H1 (cell line): ENCODE results near the gene MCF2L. TPM values are rescaled to one million over a fixed set of nuclear protein-coding genes. Genes with fewer than 3 reads are reported as not detected.

Experiments
- CTCF ChIA-PET: fragments of 300-600 bp; sonication (Branson Sonifier 250); formaldehyde crosslinking; loops from one replicate; lab custom pipeline; 2021; ENCODE audit not compliant: partially characterized antibody; lab: Charles Lee
- POLR2A ChIA-PET: fragments of 300-600 bp; sonication (Branson Sonifier 250); formaldehyde crosslinking; loops from one replicate; lab custom pipeline; 2021; ENCODE audit warnings: inconsistent platforms; ENCODE audit not compliant: partially characterized antibody; lab: Charles Lee
- DNase-seq, 2 experiments: peaks; one replicate each; pipeline versions ENCODE4 v3.0.0 to v3.0.0-alpha.2; 2010 to 2022; ENCODE audit warnings: low spot score in 2 of 2, low read depth in 1 of 2, mixed read lengths in 1 of 2
- FAIRE-seq: peaks from 2 replicates; lab custom pipeline; 2011; peaks lifted over from hg19 to GRCh38; lab: Jason Lieb, UNC
- H2AFZ ChIP-seq: 2 replicates; pipeline ENCODE4 v1.8.1; 2012; ENCODE audit warnings: low read length, inconsistent platforms
- H2AK5ac ChIP-seq: 2 replicates; pipeline ENCODE4 v1.6.1; 2013; ENCODE audit warnings: low read depth, low read length
- H2BK120ac ChIP-seq: replicated peaks from 2 replicates; pipeline ENCODE3; 2013; ENCODE audit warnings: low read depth, low read length, inconsistent platforms
- H2BK12ac ChIP-seq: 2 replicates; pipeline ENCODE4 v1.6.1; 2013; ENCODE audit warnings: low read depth, low read length
- H2BK15ac ChIP-seq: 2 replicates; pipeline ENCODE4 v1.6.1; 2013; ENCODE audit warnings: low read length
- H2BK20ac ChIP-seq: 2 replicates; pipeline ENCODE4 v1.6.1; 2013; ENCODE audit warnings: low read length
- H2BK5ac ChIP-seq: 2 replicates; pipeline ENCODE4 v1.6.1; 2013; ENCODE audit warnings: low read depth, low read length
- H3K14ac ChIP-seq: 2 replicates; pipeline ENCODE4 v1.6.1; 2013; ENCODE audit warnings: inconsistent platforms; ENCODE audit not compliant: insufficient read length
- H3K18ac ChIP-seq: 2 replicates; pipeline ENCODE4 v1.6.1; 2013; ENCODE audit warnings: low read length; ENCODE audit errors: extremely low read depth
- H3K23ac ChIP-seq: 2 replicates; pipeline ENCODE4 v1.6.1; 2013; ENCODE audit warnings: inconsistent platforms; ENCODE audit not compliant: insufficient read length
- H3K23me2 ChIP-seq: 2 replicates; pipeline ENCODE4 v1.6.1; 2013; ENCODE audit warnings: low read depth, low read length
- H3K27ac ChIP-seq: 2 replicates; pipeline ENCODE4 v1.6.1; 2011; ENCODE audit warnings: low read depth, low read length, inconsistent platforms
- H3K27me3 ChIP-seq, 4 experiments: replicated peaks in 1 of 4; 1 replicate in 1 of 4; 2 replicates in 3 of 4; pipeline versions ENCODE4 v1.6.1 to v1.8.1; 2011 to 2013; ENCODE audit warnings: low read length in 3 of 4, mild to moderate bottlenecking in 3 of 4, inconsistent platforms in 2 of 4, mixed read lengths in 2 of 4, moderate library complexity in 1 of 4; ENCODE audit not compliant: control insufficient read depth in 3 of 4, insufficient read depth in 3 of 4; ENCODE audit errors: extremely low read depth in 1 of 4
- H3K36me3 ChIP-seq, 4 experiments: 2 replicates each; pipeline versions ENCODE4 v1.6.1 to v1.8.1; 2011 to 2013; ENCODE audit warnings: mild to moderate bottlenecking in 4 of 4, low read length in 3 of 4, moderate library complexity in 2 of 4, control low read depth in 1 of 4, inconsistent platforms in 1 of 4; ENCODE audit not compliant: insufficient read depth in 4 of 4, control insufficient read depth in 2 of 4
- H3K4ac ChIP-seq: replicated peaks from 2 replicates; pipeline ENCODE3; 2013; ENCODE audit warnings: low read length, low read depth, mixed read lengths, inconsistent platforms; ENCODE audit not compliant: insufficient read length
- H3K4me1 ChIP-seq, 4 experiments: replicated peaks in 1 of 4; 1 replicate in 1 of 4; 2 replicates in 3 of 4; pipeline versions ENCODE4 v1.6.1 to v1.8.1; 2011 to 2013; ENCODE audit warnings: low read length in 3 of 4, inconsistent platforms in 2 of 4, mixed read lengths in 1 of 4; ENCODE audit not compliant: insufficient read depth in 4 of 4, control insufficient read depth in 3 of 4
- H3K4me2 ChIP-seq, 2 experiments: 2 replicates each; pipeline versions ENCODE4 v1.6.1 to v1.8.1; 2011 to 2013; ENCODE audit warnings: low read depth in 2 of 2, low read length in 2 of 2, control low read depth in 1 of 2, inconsistent platforms in 1 of 2, mild to moderate bottlenecking in 1 of 2; ENCODE audit not compliant: insufficient read depth in 1 of 2
- H3K4me3 ChIP-seq, 4 experiments: fragments of 200-600, 300-600 bp in 1 of 4; sonication (generic), shearing (Covaris generic), sonication (Bioruptor Twin) in 1 of 4; 2 replicates each; pipeline versions ENCODE4 v1.5.1 to v1.8.1; 2011 to 2016; ENCODE audit warnings: low read length in 4 of 4, low read depth in 3 of 4, control low read depth in 2 of 4, inconsistent platforms in 2 of 4, mild to moderate bottlenecking in 2 of 4, mixed read lengths in 1 of 4, moderate library complexity in 1 of 4; ENCODE audit not compliant: insufficient read depth in 2 of 4; ENCODE audit errors: extremely low read depth in 1 of 4
- H3K56ac ChIP-seq: replicated peaks from 2 replicates; pipeline ENCODE3; 2013; ENCODE audit warnings: low read depth, mild to moderate bottlenecking, mixed read lengths, low read length, inconsistent platforms; ENCODE audit not compliant: insufficient read length
- H3K79me1 ChIP-seq: 2 replicates; pipeline ENCODE4 v1.6.1; 2013; ENCODE audit warnings: low read depth, low read length, control low read depth
- H3K79me2 ChIP-seq, 2 experiments: 2 replicates each; pipeline versions ENCODE4 v1.6.1 to v1.8.1; 2012 to 2013; ENCODE audit warnings: low read length in 2 of 2, mild to moderate bottlenecking in 2 of 2, inconsistent platforms in 1 of 2; ENCODE audit not compliant: insufficient read depth in 2 of 2, control insufficient read depth in 1 of 2
- H3K9ac ChIP-seq, 4 experiments: replicated peaks in 1 of 4; 1 replicate in 1 of 4; 2 replicates in 3 of 4; pipeline versions ENCODE4 v1.6.1 to v1.8.1; 2011 to 2013; ENCODE audit warnings: low read depth in 3 of 4, low read length in 3 of 4, control low read depth in 2 of 4, mild to moderate bottlenecking in 2 of 4, moderate library complexity in 2 of 4, inconsistent platforms in 1 of 4; ENCODE audit errors: extremely low read depth in 1 of 4
- H3K9me3 ChIP-seq, 2 experiments: 2 replicates each; pipeline versions ENCODE4 v1.6.1 to v1.8.1; 2012 to 2013; ENCODE audit warnings: mild to moderate bottlenecking in 2 of 2, moderate library complexity in 2 of 2, control low read depth in 1 of 2, inconsistent platforms in 1 of 2, low read depth in 1 of 2, low read length in 1 of 2, mixed read lengths in 1 of 2; ENCODE audit not compliant: insufficient read depth in 2 of 2
- H4K20me1 ChIP-seq, 2 experiments: replicated peaks in 1 of 2; 2 replicates each; pipeline versions ENCODE3 to v1.8.1; 2011 to 2013; ENCODE audit warnings: inconsistent platforms in 2 of 2, low read length in 2 of 2, mild to moderate bottlenecking in 1 of 2; ENCODE audit not compliant: insufficient read depth in 2 of 2, control insufficient read depth in 1 of 2
- H4K5ac ChIP-seq: 2 replicates; pipeline ENCODE4 v1.6.1; 2013; ENCODE audit warnings: low read length, low read depth, mixed read lengths, inconsistent platforms; ENCODE audit not compliant: insufficient read length
- H4K8ac ChIP-seq: 2 replicates; pipeline ENCODE4 v1.8.0; 2013; ENCODE audit warnings: mild to moderate bottlenecking, moderate library complexity, low read length, inconsistent platforms; ENCODE audit not compliant: insufficient read depth; ENCODE audit errors: extremely low read depth
- H4K91ac ChIP-seq: replicated peaks from 2 replicates; pipeline ENCODE3; 2013; ENCODE audit warnings: low read length, mixed read lengths, inconsistent platforms; ENCODE audit not compliant: insufficient read length
- BACH1 ChIP-seq: IDR thresholded peaks from 2 replicates; pipeline ENCODE4 v1.6.1; 2012; ENCODE audit warnings: low read length, improper control_type of control experiment
- CBX5 ChIP-seq: fragments of 300-800, 300-1000 bp; sonication (generic); IDR thresholded peaks from 2 replicates; pipeline ENCODE4 v1.7.1; 2016; ENCODE audit warnings: antibody characterized with exemption, low read length, low read depth
- CHD2 ChIP-seq: IDR thresholded peaks from 2 replicates; pipeline ENCODE4 v1.6.1; 2012; ENCODE audit warnings: low read length, improper control_type of control experiment
- EZH2 ChIP-seq: fragments of 200-600 bp; sonication (generic); IDR thresholded peaks from 2 replicates; pipeline ENCODE4 v1.7.1; 2012; ENCODE audit warnings: low read depth, mild to moderate bottlenecking, moderate library complexity, low read length, inconsistent platforms; ENCODE audit not compliant: severe bottlenecking
- GABPA ChIP-seq: IDR thresholded peaks from 2 replicates; pipeline ENCODE4 v1.6.1; 2011; ENCODE audit warnings: mild to moderate bottlenecking, low read length, moderate library complexity, borderline replicate concordance; ENCODE audit not compliant: insufficient read depth
- JUND ChIP-seq: IDR thresholded peaks from 2 replicates; pipeline ENCODE4 v1.6.1; 2011; ENCODE audit warnings: mild to moderate bottlenecking, improper control_type of control experiment, low read length
- NRF1 ChIP-seq: IDR thresholded peaks from 2 replicates; pipeline ENCODE4 v1.6.1; 2011; ENCODE audit warnings: mild to moderate bottlenecking, low read depth, low read length, improper control_type of control experiment
- POLR2A ChIP-seq, 2 experiments: IDR thresholded peaks; 1 replicate in 1 of 2; 2 replicates in 1 of 2; pipeline ENCODE4 v1.6.1; 2011; ENCODE audit warnings: low read depth in 2 of 2, low read length in 2 of 2, mild to moderate bottlenecking in 2 of 2; ENCODE audit errors: control extremely low read depth in 1 of 2
- RAD21 ChIP-seq, 2 experiments: IDR thresholded peaks in 1 of 2; conservative IDR thresholded peaks in 1 of 2; 2 replicates each; pipeline ENCODE4 v1.6.1; 2011; ENCODE audit warnings: low read depth in 2 of 2, low read length in 2 of 2, improper control_type of control experiment in 1 of 2, inconsistent platforms in 1 of 2, mild to moderate bottlenecking in 1 of 2, moderate library complexity in 1 of 2
- RFX5 ChIP-seq: IDR thresholded peaks from 2 replicates; pipeline ENCODE4 v1.6.1; 2011; ENCODE audit warnings: low read depth, low read length, improper control_type of control experiment, borderline replicate concordance
- SIRT6 ChIP-seq: IDR thresholded peaks from one replicate; pipeline ENCODE4 v1.7.1; 2012; ENCODE audit warnings: low read length, inconsistent platforms
- SP1 ChIP-seq: IDR thresholded peaks from 2 replicates; pipeline ENCODE4 v1.6.1; 2011; ENCODE audit warnings: low read depth, low read length
- SRF ChIP-seq: IDR thresholded peaks from 2 replicates; pipeline ENCODE4 v1.6.1; 2011; ENCODE audit warnings: mild to moderate bottlenecking, low read depth, low read length, moderate library complexity
- TCF12 ChIP-seq: IDR thresholded peaks from 2 replicates; pipeline ENCODE4 v1.6.1; 2011; ENCODE audit warnings: low read depth, mild to moderate bottlenecking, low read length
- ZNF274 ChIP-seq: IDR thresholded peaks from 2 replicates; pipeline ENCODE4 v1.7.0; 2012; ENCODE audit warnings: low read length, borderline replicate concordance; ENCODE audit errors: extremely low read depth
- WGBS, 2 experiments: shearing (Covaris generic) in 1 of 2; methylation state at CpG; one replicate each; pipeline versions ENCODE4 v1.1.6 to v1.1.7; 2013 to 2015; ENCODE audit warnings: low lambda C conversion rate in 2 of 2, mixed read lengths in 2 of 2, inconsistent platforms in 1 of 2, low coverage in 1 of 2, missing lambda C conversion rate in 1 of 2; ENCODE audit not compliant: insufficient replicate concordance in 2 of 2, insufficient coverage in 1 of 2, insufficient read length in 1 of 2; ENCODE audit errors: extremely low coverage in 1 of 2, missing lambda C conversion rate in 1 of 2; 5-methylcytosine and 5-hydroxymethylcytosine counted together
- polyA plus RNA-seq, 7 experiments: library from polyadenylated mRNA; depleted of rRNA in 3 of 7; stranded (reverse) in 5 of 7; unstranded in 2 of 7; fragments of >200 nt in 5 of 7; fragments of 200-250 nt in 2 of 7; gene quantifications; 1 replicate in 5 of 7; 2 replicates in 1 of 7; 4 replicates in 1 of 7; pipeline versions ENCODE4 v1.2.1 to v1.2.3, GENCODE V29; 2011 to 2013; ENCODE audit warnings: missing spikeins in 2 of 7, mixed read lengths in 2 of 7
- total RNA-seq: library from RNA; stranded (reverse); fragmentation: NEBNext Ultra II Directional; extraction: Animal tissue kit (Norgen Biotek cat#: 25700); gene quantifications from 2 replicates; pipeline ENCODE4 v1.2.1, GENCODE V29; 2021

Gene MCF2L
- total and polyA plus RNA-seq, 2 of the 8 experiments (the other 6 are each of a cell fraction or from before 2014, with no cell fraction given), result 10.1 to 24.4 TPM

GRCh38 chr13:113117335-113117872 lies 148.4 kb downstream of the MCF2L start:
- H3K56ac ChIP-seq, result no peak overlapping the region
- no peaks in the 10 kb centered on the region; a peak in 1 of 8 replicates for H3K36me3 ChIP-seq
- H3K18ac ChIP-seq, result no peak overlapping the region
- no peaks in the 10 kb centered on the region for H3K79me1 ChIP-seq
- no peak overlapping the region for H3K4me3 ChIP-seq
- peaks cover 4 to 6% of the 10 kb centered on the region in 2 experiments; a peak in 2 of 4 replicates for H3K9me3 ChIP-seq
- no peak overlapping the region for H2AK5ac ChIP-seq
- no peak overlapping the region for H2BK120ac ChIP-seq
- H3K4me1 ChIP-seq, result peaks cover 0 to 4% (median 0%) of the 10 kb centered on the region in 4 experiments; a peak in 1 of 7 replicates
- H2BK20ac ChIP-seq, result no peak overlapping the region
- H2BK15ac ChIP-seq, result no peak overlapping the region
- H2BK12ac ChIP-seq, result no peak overlapping the region
- no peaks in the 10 kb centered on the region; a peak in 2 of 7 replicates for H3K27me3 ChIP-seq
- no peak overlapping the region for H4K5ac ChIP-seq
- FAIRE-seq, result no peak
- no peak overlapping the region for H3K4me2 ChIP-seq
- H3K4ac ChIP-seq, result no peak overlapping the region
- H4K91ac ChIP-seq, result no peak overlapping the region
- no peak overlapping the region for H3K23ac ChIP-seq
- DNase-seq, result no peak
- H3K79me2 ChIP-seq, result no peaks in the 10 kb centered on the region
- POLR2A ChIA-PET, result interaction anchor here (0.6 to 1.7 kb wide), 4 partner anchors 12 to 1457 kb away, joined by 4 to 6 read pairs (median 4); no protein-coding TSS in a partner anchor
- CTCF ChIA-PET, result interaction anchor here (1.3 to 2.4 kb wide), 3 partner anchors 23 to 300 kb away, joined by 3 to 6 read pairs (median 3); no protein-coding TSS in a partner anchor
- H3K9ac ChIP-seq, result no peak overlapping the region
- no peak overlapping the region for H2AFZ ChIP-seq
- WGBS, 2 experiments, result 92% methylated on average over 13 of the region's 26 CpGs; no CpG with 5 or more reads in 1 of the 2 experiments
- peaks cover 0 to 4% of the 10 kb centered on the region in 2 experiments for H4K20me1 ChIP-seq
- no peaks in the 10 kb centered on the region for H3K23me2 ChIP-seq
- no peak overlapping the region for H3K27ac ChIP-seq
- no peak overlapping the region for H2BK5ac ChIP-seq
- H4K8ac ChIP-seq, result no peak overlapping the region
- H3K14ac ChIP-seq, result no peak overlapping the region
- TF ChIP-seq JUND (no peak), SIRT6 (no peak), CHD2 (no peak), POLR2A (IDR thresholded peaks at IDR 0.05; ENCODE audit: control extremely low read depth in 1 of 2, low read depth in 2 of 2, low read length in 2 of 2) (no peak), SRF (no peak), TCF12 (no peak), NRF1 (no peak), BACH1 (no peak), SP1 (no peak), ZNF274 (no peak), RFX5 (no peak), EZH2 (no peak), RAD21 (IDR thresholded peaks at IDR 0.05 in 1 of 2, conservative IDR thresholded peaks at IDR 0.05 in 1 of 2; ENCODE audit: low read depth in 2 of 2, low read length in 2 of 2) (no peak), GABPA (no peak), CBX5 (no peak)
